ENCODE data around the gene MACF1.
"Not testable (repeated sequence)": the region's sequence is repeated elsewhere in the genome, so short reads cannot be mapped to it uniquely, and the experiment has no call there.

Gene MACF1

DNA sequence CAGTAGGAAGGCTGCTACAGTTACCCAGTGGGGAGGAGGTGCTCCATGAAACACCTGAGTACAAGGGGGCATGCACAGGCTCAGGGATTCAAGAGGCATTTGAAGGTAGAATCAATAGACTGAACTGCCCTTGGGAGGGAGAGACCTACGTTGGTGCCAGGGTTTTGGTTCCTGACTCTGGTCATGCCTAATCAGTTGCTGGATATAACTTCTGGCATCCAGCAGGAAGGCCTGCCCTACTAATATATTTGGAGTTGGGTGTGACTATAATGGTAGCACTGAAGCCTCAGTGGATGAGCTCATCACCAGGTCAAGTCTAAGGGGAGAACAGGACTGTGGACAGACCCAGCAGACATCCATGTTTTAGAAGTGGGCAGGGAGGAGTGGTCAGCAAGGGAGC lies 271.1 kb downstream of the MACF1 start:
- not testable (repeated sequence) for DNase-seq

DNA sequence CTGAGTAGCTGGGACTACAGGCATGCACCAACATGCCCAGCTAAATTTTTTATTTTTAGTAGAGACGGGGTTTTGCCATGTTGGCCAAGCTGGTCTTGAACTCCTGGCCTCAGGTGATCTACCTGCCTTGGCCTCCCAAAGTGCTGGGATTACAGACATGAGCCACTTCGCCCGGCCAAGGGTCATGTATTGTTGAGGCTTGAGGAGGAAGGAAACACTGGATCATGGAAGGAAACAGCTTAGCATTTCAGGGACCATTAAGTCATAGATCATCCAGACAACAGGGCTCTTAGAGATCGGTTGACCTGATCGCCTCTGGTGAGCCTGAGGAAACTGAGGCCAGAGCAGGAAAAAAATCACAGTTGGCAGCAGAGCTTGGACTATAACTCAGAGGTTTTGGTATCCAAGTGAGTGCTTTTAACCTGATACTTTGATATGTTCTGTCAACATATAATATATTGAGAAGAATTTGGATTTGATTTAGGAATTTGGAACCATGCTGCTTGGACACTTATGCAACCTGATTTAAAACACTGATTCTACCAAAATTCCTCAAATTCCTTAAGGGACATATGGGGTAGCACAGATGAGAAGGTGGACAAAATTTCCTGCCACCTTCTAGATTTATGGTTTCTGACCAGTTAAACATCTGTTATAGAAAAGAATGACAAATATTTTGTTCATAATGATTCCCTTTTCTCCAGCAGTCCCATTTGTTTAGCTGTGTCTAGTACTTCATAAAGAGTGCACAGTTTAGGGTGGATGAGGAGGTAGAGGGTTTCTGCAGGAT lies 273.8 kb downstream of the MACF1 start:
- DNase-seq = no peak

DNA sequence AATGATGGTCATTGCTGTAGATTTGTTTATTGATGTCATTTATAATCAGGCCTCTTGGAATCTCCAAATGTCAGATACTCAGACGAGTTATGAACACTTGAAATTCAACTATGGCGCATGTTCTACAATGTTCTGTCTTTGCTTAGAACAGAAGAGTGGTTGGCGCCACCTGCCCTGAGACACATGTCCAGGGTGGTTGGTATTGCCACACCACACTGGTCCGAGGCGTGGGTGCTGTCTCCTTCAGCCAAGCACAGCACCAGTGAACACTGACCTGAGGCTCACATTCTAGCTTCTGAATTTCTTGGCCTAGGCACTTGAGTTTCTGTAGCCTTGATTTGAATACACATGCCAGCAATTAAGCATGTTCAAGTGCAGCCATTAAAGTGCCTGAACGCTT lies 276.8 kb downstream of the MACF1 start:
- no peak for DNase-seq

DNA sequence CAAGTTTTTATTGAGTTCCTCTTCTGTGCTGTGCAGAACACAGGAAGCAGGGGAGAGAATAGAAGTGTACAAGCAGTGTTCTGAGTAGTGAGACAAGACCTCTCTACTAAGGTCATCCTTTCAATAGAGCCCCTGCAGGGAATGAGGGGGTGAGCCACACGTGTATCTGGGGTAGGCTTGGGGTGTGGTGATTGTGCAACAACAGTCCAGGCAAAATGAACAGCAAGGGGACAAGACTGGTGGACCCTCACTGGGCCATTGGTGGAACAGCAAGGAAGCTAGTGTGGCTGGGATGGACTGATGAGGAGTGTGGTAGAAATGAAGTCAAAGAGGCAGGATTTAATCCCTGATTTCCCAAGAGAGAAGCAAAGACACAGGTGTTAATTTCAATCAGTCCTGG lies 278.8 kb downstream of the MACF1 start:
- DNase-seq = no peak

DNA sequence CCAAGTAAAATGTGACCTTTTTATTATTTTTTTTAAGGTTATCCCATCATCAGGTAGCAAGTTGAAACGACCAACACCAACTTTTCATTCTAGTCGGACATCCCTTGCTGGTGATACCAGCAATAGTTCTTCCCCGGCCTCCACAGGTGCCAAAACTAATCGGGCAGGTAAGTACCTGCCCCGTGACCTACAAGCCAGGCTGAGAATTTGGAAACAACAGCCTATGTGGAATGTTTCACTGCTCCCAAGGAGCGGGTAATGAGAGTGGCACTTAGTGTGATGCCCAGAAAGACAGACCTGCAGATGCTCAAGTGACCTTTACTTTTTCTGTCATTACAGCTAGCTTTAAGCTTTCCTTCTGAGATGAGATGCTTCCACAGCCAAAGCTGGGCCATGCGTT lies 280.1 kb downstream of the MACF1 start:
- DNase-seq = no peak

DNA sequence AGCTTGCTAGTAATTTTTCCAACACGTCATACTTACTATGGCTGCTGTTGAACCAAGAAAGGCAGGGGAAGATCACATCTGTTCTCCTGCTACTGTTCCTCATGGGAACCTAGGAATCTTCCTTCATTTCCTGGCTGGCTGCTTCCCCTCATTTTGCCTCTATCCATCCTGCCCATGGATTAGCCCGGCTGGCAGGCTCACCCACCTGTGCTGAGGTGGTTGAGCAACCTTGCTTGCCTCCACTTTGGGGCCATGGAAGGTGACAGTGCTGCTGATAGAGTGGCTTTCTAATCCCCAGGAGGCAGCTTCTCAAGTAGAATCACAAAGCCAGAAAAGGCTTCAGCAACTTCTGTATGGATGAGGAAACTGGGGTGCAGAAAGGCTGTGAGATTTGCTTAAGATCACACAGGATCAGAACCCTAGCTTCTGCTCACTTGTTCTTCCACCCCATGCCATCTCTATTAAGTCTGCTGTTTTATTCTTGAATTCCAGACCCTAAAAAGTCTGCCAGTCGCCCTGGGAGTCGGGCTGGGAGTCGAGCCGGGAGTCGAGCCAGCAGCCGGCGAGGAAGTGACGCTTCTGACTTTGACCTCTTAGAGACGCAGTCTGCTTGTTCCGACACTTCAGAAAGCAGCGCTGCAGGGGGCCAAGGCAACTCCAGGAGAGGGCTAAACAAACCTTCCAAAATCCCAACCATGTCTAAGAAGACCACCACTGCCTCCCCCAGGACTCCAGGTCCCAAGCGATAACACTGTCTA lies 280.7 kb downstream of the MACF1 start:
- no peak for DNase-seq

DNA sequence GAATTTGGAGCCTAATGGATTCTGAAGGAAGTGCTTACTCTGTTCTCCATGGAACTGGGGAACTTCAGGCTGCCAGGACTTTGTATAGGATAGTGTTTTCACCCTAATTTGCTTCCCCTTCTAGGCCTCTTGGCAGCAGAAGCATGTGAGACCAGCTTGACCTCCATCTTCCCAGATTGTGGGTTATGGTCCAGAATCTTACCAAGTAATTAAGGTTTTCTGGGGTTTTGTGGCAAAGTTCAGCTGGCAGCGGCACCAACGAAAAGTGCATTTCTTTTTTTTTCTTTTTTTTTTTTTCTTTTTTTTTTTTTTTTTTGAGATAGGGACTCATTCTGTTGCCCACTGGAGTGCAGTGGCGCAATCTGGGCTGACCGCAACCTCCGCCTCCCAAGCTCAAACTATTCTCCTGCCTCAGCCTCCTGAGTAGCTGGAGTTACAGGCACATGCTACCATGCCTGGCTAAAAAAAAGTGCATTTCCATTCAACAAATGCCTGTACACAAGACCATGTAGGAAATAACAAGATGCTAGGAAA lies 283.6 kb downstream of the MACF1 start:
- DNase-seq = no peak

DNA sequence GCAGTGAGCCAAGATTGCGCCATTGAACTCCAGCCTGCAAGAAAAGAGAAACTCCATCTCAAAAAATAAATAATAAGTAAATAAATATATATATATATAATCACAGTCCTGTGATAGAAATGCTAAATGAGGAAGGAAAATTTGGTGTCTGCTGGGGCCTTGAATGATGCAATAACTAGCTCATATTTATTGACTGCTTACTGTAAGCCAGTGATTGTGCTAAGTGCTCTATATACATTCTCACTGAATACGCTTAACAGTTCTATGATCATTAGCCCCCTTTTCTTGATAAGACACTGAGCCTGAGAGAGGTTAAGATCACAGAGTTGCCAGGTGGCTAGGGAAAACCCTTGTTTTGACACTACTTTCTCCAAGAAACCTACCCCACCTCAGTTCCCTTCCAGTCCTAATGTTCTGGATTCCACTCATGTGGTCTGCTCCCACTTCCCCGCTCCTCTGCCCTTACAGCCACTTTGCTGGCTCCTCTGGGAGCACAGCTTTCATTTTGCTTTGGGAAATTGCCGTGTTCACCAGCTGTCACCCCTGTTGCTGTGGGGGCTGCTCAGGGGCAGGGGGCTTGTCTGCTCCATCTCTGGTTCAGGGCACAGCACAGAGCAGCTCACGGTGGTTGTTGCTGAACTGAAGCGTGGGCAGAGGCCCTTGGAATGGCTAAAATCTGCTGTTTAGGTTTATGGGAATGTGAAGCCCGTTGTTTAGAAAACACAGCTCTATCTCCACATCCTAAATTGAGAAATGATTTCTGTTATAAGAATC lies 284.5 kb downstream of the MACF1 start:
- no peak for DNase-seq

DNA sequence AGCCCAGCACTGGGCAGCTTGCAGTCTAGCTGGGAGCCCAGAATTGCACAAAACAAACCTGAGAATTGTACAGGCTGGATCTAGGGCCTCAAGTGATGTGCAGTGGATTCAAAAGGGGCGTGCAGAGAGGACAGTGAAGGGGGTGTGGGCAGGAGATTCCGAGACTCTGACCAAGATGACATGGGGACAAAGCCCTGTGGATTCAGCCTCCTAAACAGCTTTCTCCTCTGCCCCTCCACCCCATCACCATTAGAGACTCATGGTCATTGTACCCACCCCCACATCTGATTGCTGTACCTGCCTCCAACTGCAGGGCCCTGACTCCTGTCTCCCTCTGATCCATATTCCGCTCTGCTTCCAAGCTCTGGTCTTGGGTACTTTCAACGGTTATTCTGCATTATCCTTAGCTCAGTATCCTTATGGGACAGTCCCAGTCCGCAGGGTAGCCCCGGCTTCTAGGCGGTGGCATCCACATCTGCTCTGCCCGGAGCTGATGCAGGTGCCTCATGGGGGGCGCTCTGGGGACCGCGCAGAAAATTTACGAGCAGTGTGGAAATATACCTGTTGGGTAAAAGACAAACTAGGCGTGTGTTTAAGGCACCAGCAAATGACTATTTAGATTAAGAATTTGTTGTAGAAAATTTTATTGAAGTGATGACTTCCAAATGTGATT lies 285.2 kb downstream of the MACF1 start:
- DNase-seq = no peak

DNA sequence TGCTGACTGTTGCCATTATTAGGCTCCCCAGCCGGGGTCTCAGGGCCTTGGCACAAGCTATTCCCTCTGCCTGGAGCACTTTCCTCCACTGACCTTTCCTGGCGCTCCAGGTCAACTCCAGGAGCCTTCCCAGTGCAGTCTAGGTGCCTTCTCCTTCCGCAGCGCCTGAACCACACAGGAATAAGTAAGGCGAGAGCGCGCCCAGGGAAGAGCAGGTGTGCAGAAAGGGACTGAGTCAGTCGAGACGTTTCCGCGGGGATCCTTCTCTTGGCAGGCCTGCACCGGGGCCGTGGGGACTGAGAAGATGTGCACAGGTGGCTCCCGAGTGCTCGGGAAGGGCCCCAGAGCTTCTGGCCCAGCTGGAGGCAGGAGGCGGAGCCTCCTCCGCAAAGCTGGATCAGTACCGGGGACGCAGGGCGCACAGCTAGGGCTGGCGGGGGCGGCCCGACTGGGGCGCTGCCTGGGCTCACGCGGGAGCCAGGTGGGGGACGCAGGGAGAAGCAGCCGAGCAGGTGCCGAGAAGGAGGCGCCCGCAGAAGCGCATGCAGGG lies 286.2 kb downstream of the MACF1 start:
- DNase-seq = peak; percentile 62

DNA sequence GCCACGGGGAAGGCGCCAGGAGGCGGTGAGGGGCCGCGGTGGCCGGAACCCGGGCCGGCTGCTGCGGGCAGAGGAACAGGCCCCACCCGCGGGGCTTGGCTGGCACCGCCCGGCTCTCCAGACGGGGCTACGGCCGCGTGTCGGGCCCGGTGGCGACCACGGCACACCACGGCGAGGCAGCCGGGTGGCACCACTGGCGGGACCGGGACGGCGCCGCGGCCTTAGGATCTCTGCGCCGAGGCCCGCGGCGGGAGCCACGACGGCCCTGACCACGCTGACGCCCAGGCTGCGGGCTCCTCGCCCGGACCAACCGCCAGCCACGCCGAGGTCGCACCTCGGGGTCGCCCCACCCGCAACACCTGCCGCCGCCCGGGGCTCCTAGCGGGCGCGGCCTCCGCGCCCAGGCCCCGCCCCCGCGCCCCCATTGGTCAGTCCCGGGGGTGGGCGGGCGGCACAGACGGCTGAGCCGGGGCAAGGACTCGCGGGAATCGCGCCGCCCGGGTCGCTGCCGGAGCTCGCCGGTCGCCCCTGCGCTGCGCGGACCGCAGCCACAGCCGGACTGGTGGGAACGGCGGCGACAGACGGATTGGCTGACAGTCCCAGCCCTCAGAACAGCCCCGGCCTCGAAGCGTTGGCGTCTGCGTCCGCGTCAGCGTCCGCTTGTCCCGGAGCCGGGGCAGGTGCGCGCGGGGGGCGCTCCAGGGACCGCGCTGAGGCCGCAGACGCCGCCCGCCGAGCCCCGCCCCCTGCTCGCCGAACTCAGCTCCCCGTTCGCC lies 286.8 kb downstream of the MACF1 start, which contains the start of gene BMP8A:
BMP8A (plus strand) TSS at position 491 of the 776 bp plus-strand sequence. CDS start 356 bp downstream, outside the sequence.
- peak; percentile 97 for DNase-seq

DNA sequence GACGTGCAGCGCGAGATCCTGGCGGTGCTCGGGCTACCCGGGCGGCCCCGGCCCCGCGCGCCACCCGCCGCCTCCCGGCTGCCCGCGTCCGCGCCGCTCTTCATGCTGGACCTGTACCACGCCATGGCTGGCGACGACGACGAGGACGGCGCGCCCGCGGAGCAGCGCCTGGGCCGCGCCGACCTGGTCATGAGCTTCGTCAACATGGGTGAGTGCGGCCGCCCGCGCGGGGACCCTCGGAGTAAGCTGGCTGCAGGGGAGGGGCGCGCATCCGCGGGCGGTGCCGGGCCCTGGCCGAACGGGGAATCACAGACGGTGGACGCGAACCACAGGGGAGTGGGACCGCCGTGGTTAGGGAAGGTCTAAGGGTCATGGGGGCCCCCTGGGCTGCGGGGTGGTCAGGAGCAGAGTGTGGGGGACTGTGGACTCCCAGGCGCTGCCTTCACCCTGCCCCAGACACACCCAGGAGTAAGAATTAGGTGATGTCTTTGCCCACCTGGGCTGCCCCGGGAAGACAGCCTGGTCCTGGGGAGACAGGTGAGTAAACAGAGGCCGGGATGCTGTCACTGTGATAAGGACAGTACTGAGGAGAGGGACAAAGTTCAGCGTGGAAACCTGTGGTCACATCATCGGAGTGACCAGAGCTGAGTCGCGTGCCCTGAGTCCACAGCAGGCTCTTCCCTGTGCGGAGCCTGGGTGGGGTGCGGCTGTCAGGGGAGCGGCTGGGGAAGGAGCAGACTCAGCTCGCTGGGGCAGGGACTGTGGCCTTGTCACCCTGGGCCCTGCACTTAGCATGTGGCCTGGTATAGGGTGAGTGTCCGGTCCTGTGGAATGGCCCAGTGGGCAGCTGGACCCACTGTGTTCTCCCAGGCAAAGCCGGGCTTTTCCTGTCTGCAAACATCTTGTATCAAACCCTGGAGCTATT lies 287.9 kb downstream of the MACF1 start:
- DNase-seq = not testable (repeated sequence)

DNA sequence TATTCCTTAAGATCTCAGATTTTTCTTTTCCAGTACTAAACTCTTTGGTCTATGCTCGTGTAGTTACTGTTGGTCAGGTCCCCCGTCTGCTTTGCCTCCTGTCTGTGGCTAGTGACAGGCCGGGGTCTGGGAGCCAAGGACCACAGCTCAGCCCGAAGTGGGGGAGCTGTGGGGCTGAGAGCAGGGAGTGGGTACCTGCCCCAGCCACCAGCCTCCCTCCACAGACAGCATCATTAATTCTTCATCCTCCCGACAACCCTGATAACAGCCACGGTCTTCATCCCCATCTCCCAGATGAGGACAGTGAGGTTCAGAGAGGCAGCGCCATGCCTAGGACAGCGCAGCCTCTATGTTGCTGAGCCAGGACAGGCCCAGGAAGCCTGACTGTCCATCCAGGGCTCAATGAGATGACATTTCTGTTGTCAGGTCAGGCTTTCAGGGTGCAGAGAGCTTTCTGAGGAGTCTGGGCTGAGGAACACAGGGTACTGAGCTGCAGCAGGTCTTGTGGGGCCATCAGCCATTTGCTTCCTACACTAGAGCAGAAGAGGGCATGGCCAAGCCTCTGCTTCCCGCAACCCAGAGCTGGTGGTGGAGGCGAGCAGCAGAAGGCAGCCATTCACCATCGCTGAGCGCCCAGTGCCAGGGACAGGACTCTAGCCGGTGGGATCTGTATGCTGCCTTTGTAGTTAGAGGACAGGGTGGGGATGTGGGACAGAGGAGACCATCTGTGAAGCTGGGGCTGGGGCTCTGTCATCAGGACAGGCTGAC lies 288.7 kb downstream of the MACF1 start:
- DNase-seq = not testable (repeated sequence)

DNA sequence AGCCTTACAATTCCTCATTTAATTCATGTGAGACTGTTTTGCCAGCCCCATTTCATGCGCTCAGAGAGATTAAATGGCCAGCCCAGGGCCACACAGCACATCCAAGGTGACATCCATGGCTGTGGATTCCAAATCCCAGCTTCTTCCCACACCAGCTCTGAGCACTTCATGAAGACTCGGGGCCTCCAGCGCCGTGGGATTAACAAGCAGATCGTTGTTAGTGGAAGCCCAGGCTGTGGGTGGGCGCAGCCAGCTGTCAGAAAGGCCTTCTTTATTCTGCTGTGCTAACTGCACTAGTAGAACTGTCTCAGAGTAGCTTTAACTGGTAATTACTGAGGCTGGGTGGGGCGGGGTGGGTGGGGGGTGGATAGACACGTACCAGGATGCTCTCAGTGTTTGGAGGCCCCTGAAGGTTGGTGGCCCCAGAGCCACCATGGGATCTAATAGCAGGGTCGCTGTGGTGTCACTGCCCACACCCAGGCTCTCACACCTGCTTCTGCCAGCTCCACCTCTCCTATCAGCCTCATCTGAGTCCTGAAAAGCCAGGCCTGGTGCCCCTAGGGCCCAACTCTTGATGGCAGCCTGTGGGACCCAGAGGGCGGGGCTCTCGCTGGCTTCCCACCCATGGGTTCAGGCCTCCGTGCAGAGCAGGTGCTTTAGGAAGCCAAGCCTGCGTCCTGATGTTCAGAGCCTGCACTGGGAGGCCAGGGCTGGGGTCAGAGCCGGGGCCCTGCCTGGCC lies 290.3 kb downstream of the MACF1 start:
- no peak for DNase-seq

DNA sequence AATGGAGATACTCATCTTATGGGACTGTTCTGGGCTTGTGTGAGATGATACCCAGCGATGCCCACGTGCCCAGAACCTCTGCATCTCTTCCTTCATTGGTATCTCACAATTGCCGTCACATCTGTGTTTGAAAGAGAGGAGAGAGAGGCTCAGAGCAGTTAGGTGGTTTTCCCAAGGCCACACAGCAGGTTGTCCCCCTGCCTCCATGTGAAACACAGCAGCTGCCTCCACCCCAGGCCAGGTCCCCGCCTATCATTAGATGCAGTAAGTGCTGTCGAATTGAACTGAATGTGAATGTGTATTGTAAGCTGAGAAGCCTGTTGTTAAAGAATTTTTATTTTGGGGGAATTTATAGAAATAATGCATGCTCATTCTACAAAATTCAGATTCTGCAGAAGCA lies 292.0 kb downstream of the MACF1 start:
- DNase-seq = not testable (repeated sequence)

DNA sequence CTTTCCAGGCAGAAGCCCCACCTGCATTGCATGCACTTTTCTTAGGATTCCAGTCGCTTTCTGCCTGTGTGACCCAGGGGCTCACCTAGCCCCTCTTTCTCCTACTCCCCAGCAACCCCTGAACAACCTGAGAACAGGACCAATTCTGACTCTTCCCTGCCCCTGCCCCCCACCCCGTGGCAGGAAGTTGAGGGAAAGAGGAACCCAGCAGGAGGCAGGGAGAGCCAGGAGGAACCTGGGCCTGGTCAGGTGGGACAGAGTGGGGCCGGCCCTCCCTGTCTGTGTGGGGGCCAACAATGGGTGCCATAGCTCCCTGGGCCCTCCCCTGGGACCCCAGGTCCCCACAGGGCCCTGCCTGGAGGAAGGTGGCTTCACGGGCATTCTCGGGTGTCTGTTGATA lies 293.1 kb downstream of the MACF1 start:
- DNase-seq = no peak

DNA sequence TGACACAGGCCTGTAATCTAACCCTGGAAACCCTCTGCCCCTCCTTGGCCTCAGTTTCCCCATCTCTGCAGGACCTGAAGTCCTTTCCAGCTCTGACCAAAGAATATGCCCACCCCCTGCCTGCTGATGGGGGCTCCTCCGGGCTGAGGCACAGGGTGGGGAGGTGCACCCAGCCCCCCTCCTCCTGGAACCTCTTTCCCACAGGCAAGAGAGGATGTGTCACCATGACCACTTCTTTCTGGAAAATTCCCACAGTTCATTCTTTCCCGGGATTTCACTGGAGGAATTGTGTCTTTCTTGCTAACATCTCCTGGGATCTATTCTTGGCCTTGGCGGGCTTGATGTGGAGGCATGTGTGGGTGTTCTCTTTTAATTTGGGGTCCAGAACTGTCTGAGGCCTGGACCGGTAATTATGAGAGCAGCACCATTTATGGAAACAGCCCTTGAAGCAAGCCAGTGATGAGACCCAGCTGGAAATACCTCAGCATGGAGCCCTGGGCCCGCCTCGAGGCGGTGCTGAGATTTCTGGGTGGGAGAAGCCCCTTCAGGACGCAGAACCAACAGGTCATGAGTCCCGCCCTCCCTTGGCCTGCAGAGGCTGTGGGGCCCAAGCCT lies 293.7 kb downstream of the MACF1 start:
- not testable (repeated sequence) for DNase-seq

DNA sequence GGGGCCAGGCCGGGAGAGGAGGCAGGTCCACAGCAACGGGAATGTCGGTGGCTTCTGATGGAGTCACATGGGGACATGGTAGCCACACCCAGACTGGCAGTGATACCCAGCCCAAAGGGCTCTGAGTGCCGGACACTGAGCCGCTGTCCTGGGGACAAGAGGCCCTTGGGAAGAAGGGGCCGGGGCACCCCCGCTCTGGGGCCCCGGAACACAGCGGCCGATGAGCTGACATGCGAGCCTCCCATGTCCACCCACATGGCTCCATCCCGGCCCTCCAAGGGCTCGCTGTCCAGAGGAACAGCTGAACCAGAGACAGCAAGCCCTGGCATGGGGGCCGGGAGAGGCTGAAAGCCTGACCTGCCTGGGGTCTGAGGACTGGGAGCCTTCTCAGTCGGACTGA lies 294.3 kb downstream of the MACF1 start:
- DNase-seq = not testable (repeated sequence)
